Trophoblast cell (in vitro differentiated cells and primary cell): ENCODE results near the gene POLR1A.

Experiments
- DNase-seq, 2 donors: peaks; one replicate each; pipeline ENCODE4 v3.0.0-alpha.2; 2016
- H2AFZ ChIP-seq: 2 replicates; pipeline ENCODE4 v1.6.1; 2013; ENCODE audit warnings: low read length, moderate library complexity, mild to moderate bottlenecking; ENCODE audit not compliant: insufficient read depth, poor library complexity
- H2AK5ac ChIP-seq: 2 replicates; pipeline ENCODE4 v1.6.1; 2013; ENCODE audit warnings: mild to moderate bottlenecking, low read length
- H2BK120ac ChIP-seq: 2 replicates; pipeline ENCODE4 v1.6.1; 2013; ENCODE audit warnings: low read length, mild to moderate bottlenecking, moderate library complexity; ENCODE audit not compliant: insufficient read depth, poor library complexity
- H2BK12ac ChIP-seq: 2 replicates; pipeline ENCODE4 v1.6.1; 2013; ENCODE audit warnings: mild to moderate bottlenecking, low read length, moderate library complexity
- H2BK5ac ChIP-seq: 2 replicates; pipeline ENCODE4 v1.6.1; 2013; ENCODE audit warnings: low read length, low read depth, moderate library complexity, mild to moderate bottlenecking; ENCODE audit not compliant: poor library complexity
- H3K14ac ChIP-seq: 2 replicates; pipeline ENCODE4 v1.6.1; 2013; ENCODE audit warnings: mild to moderate bottlenecking, low read length
- H3K18ac ChIP-seq: 2 replicates; pipeline ENCODE4 v1.6.1; 2013; ENCODE audit warnings: mild to moderate bottlenecking, low read length
- H3K23ac ChIP-seq: 2 replicates; pipeline ENCODE4 v1.6.1; 2013; ENCODE audit warnings: low read length
- H3K27ac ChIP-seq: 2 replicates; pipeline ENCODE4 v1.5.1; 2013; ENCODE audit warnings: low read depth, mild to moderate bottlenecking, inconsistent platforms, low read length, moderate library complexity
- H3K27me3 ChIP-seq: 2 replicates; pipeline ENCODE4 v1.6.1; 2013; ENCODE audit warnings: inconsistent platforms, mild to moderate bottlenecking, low read length, moderate library complexity; ENCODE audit not compliant: insufficient read depth
- H3K36me3 ChIP-seq, 2 experiments: 1 replicate in 1 of 2; 2 replicates in 1 of 2; pipeline ENCODE4 v1.6.1; 2013; ENCODE audit warnings: low read length in 2 of 2, mild to moderate bottlenecking in 2 of 2, moderate library complexity in 1 of 2; ENCODE audit not compliant: insufficient read depth in 2 of 2, control insufficient read depth in 1 of 2
- H3K4ac ChIP-seq: 2 replicates; pipeline ENCODE4 v1.6.1; 2013; ENCODE audit warnings: low read depth, mild to moderate bottlenecking, low read length, moderate library complexity
- H3K4me1 ChIP-seq, 2 experiments: 1 replicate in 1 of 2; 2 replicates in 1 of 2; pipeline ENCODE4 v1.6.1; 2013; ENCODE audit warnings: low read length in 2 of 2, mild to moderate bottlenecking in 2 of 2, moderate library complexity in 1 of 2; ENCODE audit not compliant: insufficient read depth in 2 of 2, control insufficient read depth in 1 of 2
- H3K4me2 ChIP-seq: 2 replicates; pipeline ENCODE4 v1.6.1; 2013; ENCODE audit warnings: inconsistent platforms, mild to moderate bottlenecking, low read length, moderate library complexity
- H3K4me3 ChIP-seq: 2 replicates; pipeline ENCODE4 v1.5.1; 2013; ENCODE audit warnings: mild to moderate bottlenecking, low read depth, low read length, inconsistent platforms
- H3K79me1 ChIP-seq: one replicate; pipeline ENCODE4 v1.6.1; 2013; ENCODE audit warnings: low read length
- H3K79me2 ChIP-seq: 2 replicates; pipeline ENCODE4 v1.6.1; 2013; ENCODE audit warnings: low read length, mild to moderate bottlenecking; ENCODE audit not compliant: control insufficient read depth, insufficient read depth, poor library complexity
- H3K9ac ChIP-seq: 2 replicates; pipeline ENCODE4 v1.6.1; 2013; ENCODE audit warnings: mild to moderate bottlenecking, low read length
- H3K9me3 ChIP-seq: 2 replicates; pipeline ENCODE4 v1.6.1; 2013; ENCODE audit warnings: low read depth, mild to moderate bottlenecking, control low read depth, inconsistent platforms, low read length; ENCODE audit not compliant: insufficient read depth
- H4K12ac ChIP-seq: 2 replicates; pipeline ENCODE4 v1.6.1; 2013; ENCODE audit warnings: low read depth, mild to moderate bottlenecking, low read length, moderate library complexity
- H4K8ac ChIP-seq: 2 replicates; pipeline ENCODE4 v1.6.1; 2013; ENCODE audit warnings: low read depth, mild to moderate bottlenecking, low read length, moderate library complexity
- H4K91ac ChIP-seq: one replicate; pipeline ENCODE4 v1.6.1; 2013; ENCODE audit warnings: low read depth, mild to moderate bottlenecking, low read length, moderate library complexity
- WGBS: extraction: QIAGEN DNeasy Blood & Tissue Kit; methylation state at CpG from one replicate; pipeline ENCODE4 v1.1.7; 2013; ENCODE audit warnings: missing lambda C conversion rate; ENCODE audit not compliant: insufficient read length, insufficient coverage; ENCODE audit errors: extremely low coverage; 5-methylcytosine and 5-hydroxymethylcytosine counted together

The POLR1A gene

GRCh38 chr2:85983766-85984165 is 121.9 kb downstream of the POLR1A start:
- no peaks in the 10 kb centered on the region for H3K79me2 ChIP-seq
- no peaks in the 10 kb centered on the region for H3K36me3 ChIP-seq
- no peaks in the 10 kb centered on the region for H3K79me1 ChIP-seq
- H3K4ac ChIP-seq = no peak overlapping the region
- DNase-seq = no peak
- H3K18ac ChIP-seq = no peak overlapping the region
- no peak overlapping the region for H3K9ac ChIP-seq
- WGBS = no CpG with 5 or more reads among the region's 6 CpGs
- no peaks in the 10 kb centered on the region for H3K27me3 ChIP-seq
- no peak overlapping the region for H3K27ac ChIP-seq
- H4K8ac ChIP-seq = no peak overlapping the region
- peaks cover 0 to 3% of the 10 kb centered on the region in 2 experiments for H3K4me1 ChIP-seq
- H4K12ac ChIP-seq = no peak overlapping the region
- H3K14ac ChIP-seq = no peak overlapping the region
- no peak overlapping the region for H2AFZ ChIP-seq
- no peak overlapping the region for H3K23ac ChIP-seq
- H4K91ac ChIP-seq = no peak overlapping the region
- no peak overlapping the region for H3K4me2 ChIP-seq
- H2AK5ac ChIP-seq = no peak overlapping the region
- H2BK120ac ChIP-seq = no peak overlapping the region
- H3K9me3 ChIP-seq = no peaks in the 10 kb centered on the region
- no peak overlapping the region for H3K4me3 ChIP-seq
- H2BK5ac ChIP-seq = no peak overlapping the region
- H2BK12ac ChIP-seq = no peak overlapping the region

- H3K4ac ChIP-seq = no peak overlapping the region
- no peak overlapping the region for H3K9ac ChIP-seq
- H2AK5ac ChIP-seq = no peak overlapping the region
- no peak overlapping the region for H4K12ac ChIP-seq
- DNase-seq = no peak
- H3K36me3 ChIP-seq = no peaks in the 10 kb centered on the region
- no peak overlapping the region for H2AFZ ChIP-seq
- H3K18ac ChIP-seq = no peak overlapping the region
- no peaks in the 10 kb centered on the region for H3K79me1 ChIP-seq
- WGBS = no CpG with 5 or more reads among the region's 12 CpGs
- H3K4me3 ChIP-seq = no peak overlapping the region
- no peak overlapping the region for H3K23ac ChIP-seq
- H3K14ac ChIP-seq = no peak overlapping the region
- no peaks in the 10 kb centered on the region for H3K27me3 ChIP-seq
- no peak overlapping the region for H2BK12ac ChIP-seq
- no peaks in the 10 kb centered on the region for H3K79me2 ChIP-seq
- no peaks in the 10 kb centered on the region for H3K4me1 ChIP-seq
- no peak overlapping the region for H3K4me2 ChIP-seq
- H4K8ac ChIP-seq = no peak overlapping the region
- no peaks in the 10 kb centered on the region for H3K9me3 ChIP-seq
- no peak overlapping the region for H2BK5ac ChIP-seq
- H2BK120ac ChIP-seq = no peak overlapping the region
- H4K91ac ChIP-seq = no peak overlapping the region
- no peak overlapping the region for H3K27ac ChIP-seq
Measured at GRCh38 chr2:85981579-85982247, 124.0 kb downstream of the POLR1A start.

- H2AK5ac ChIP-seq = no peak overlapping the region
- no peak overlapping the region for H2BK5ac ChIP-seq
- no peak overlapping the region for H3K4me2 ChIP-seq
- H4K12ac ChIP-seq = no peak overlapping the region
- no peak overlapping the region for H3K14ac ChIP-seq
- no peaks in the 10 kb centered on the region for H3K79me2 ChIP-seq
- no peak overlapping the region for H2BK12ac ChIP-seq
- peaks cover 2% of the 10 kb centered on the region for H3K9me3 ChIP-seq
- DNase-seq = no peak
- H3K27ac ChIP-seq = no peak overlapping the region
- no peak overlapping the region for H4K8ac ChIP-seq
- H3K23ac ChIP-seq = no peak overlapping the region
- H3K36me3 ChIP-seq = no peaks in the 10 kb centered on the region
- no peak overlapping the region for H3K4ac ChIP-seq
- H3K4me1 ChIP-seq = no peaks in the 10 kb centered on the region
- no peak overlapping the region for H2BK120ac ChIP-seq
- H3K9ac ChIP-seq = no peak overlapping the region
- no peaks in the 10 kb centered on the region for H3K27me3 ChIP-seq
- H3K79me1 ChIP-seq = no peaks in the 10 kb centered on the region
- no CpG with 5 or more reads among the region's 3 CpGs for WGBS
- H4K91ac ChIP-seq = no peak overlapping the region
- no peak overlapping the region for H3K18ac ChIP-seq
- H3K4me3 ChIP-seq = no peak overlapping the region
- H2AFZ ChIP-seq = no peak overlapping the region
Measured at GRCh38 chr2:85978883-85979780, 126.6 kb downstream of the POLR1A start.

- Histone ChIP-seq H2BK5ac (no peak overlapping the region), H4K91ac (no peak overlapping the region), H3K79me1 (no peaks in the 10 kb centered on the region), H3K9ac (no peak overlapping the region), H4K12ac (no peak overlapping the region), H2AK5ac (no peak overlapping the region), H2BK12ac (no peak overlapping the region), H3K4ac (no peak overlapping the region), H3K4me2 (no peak overlapping the region), H3K27ac (no peak overlapping the region), H3K4me3 (no peak overlapping the region), H3K18ac (no peak overlapping the region), H2AFZ (no peak overlapping the region), H3K79me2 (no peaks in the 10 kb centered on the region), H3K27me3 (no peaks in the 10 kb centered on the region), H2BK120ac (no peak overlapping the region), H3K14ac (no peak overlapping the region), H3K23ac (no peak overlapping the region), H4K8ac (no peak overlapping the region), H3K4me1 (no peaks in the 10 kb centered on the region), H3K36me3 (no peaks in the 10 kb centered on the region), H3K9me3 (peaks cover 2% of the 10 kb centered on the region)
- no CpG with 5 or more reads among the region's 9 CpGs for WGBS
- DNase-seq = no peak
Measured at GRCh38 chr2:85976106-85976920, 129.4 kb downstream of the POLR1A start.
